Esophagus squamous epithelium (tissue), 4 donors: ENCODE results near the gene MBP.

Experiments
- CTCF ChIP-seq, 6 experiments: fragments of 450-650 bp in 4 of 6; fragments of 200-600 bp in 2 of 6; sonication (generic) in 2 of 6; IDR thresholded peaks; one replicate each; pipeline ENCODE4 v1.5.1; 2016 to 2019; ENCODE audit warnings: antibody characterized with exemption in 6 of 6, mild to moderate bottlenecking in 4 of 6, moderate library complexity in 4 of 6
- POLR2A ChIP-seq, 4 donors: fragments of 450-650 bp; IDR thresholded peaks; one replicate each; pipeline ENCODE4 v1.6.1; 2017; ENCODE audit warnings: antibody characterized with exemption in 4 of 4, mild to moderate bottlenecking in 4 of 4, moderate library complexity in 3 of 4

- TF ChIP-seq CTCF (IDR thresholded peaks at IDR 0.05) (no peak), POLR2A (IDR thresholded peaks at IDR 0.05) (no peak)
Measured at GRCh38 chr18:77088963-77089722, 43.4 kb downstream of the MBP start.
